Fibroblast of mammary gland (primary cell): ENCODE results near the gene BRWD1.

Experiments
- DNase-seq: peaks from one replicate; pipeline ENCODE4 v3.0.0-alpha.2; 2010; ENCODE audit warnings: low read depth
- H3K4me3 ChIP-seq: 2 replicates; pipeline ENCODE4 v1.5.1; 2011; ENCODE audit warnings: low read depth, mild to moderate bottlenecking, low read length, moderate library complexity; ENCODE audit not compliant: control insufficient read depth
- TF ChIP-seq, protein P1 (sequence below): conservative IDR thresholded peaks from 2 replicates; pipeline ENCODE4 v1.5.1; 2011; ENCODE audit warnings: low read depth, low read length, inconsistent platforms; ENCODE audit not compliant: control insufficient read depth, insufficient read depth

The BRWD1 gene

DNA sequence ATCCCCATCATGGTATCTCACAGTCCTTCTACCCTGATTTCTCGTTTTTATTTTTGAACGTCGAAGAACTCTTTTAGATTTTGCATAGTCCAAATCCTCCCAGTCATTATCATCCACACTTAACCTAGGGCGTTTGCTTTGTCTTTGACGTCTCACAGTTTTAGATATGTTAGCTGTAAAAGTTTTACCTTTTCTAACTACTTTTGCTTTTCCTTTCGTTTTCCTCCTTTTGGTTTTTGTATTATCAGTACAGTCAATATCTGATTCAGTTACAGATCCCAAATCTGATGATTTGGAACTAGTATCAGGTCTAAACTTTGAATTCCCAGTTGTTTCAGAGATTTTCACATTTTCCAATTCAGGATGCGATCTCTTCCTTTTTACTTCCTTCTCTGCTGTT is 117.1 kb downstream of the BRWD1 start:
- H3K4me3 ChIP-seq = no peak overlapping the region
- TF ChIP-seq, protein P1, sequence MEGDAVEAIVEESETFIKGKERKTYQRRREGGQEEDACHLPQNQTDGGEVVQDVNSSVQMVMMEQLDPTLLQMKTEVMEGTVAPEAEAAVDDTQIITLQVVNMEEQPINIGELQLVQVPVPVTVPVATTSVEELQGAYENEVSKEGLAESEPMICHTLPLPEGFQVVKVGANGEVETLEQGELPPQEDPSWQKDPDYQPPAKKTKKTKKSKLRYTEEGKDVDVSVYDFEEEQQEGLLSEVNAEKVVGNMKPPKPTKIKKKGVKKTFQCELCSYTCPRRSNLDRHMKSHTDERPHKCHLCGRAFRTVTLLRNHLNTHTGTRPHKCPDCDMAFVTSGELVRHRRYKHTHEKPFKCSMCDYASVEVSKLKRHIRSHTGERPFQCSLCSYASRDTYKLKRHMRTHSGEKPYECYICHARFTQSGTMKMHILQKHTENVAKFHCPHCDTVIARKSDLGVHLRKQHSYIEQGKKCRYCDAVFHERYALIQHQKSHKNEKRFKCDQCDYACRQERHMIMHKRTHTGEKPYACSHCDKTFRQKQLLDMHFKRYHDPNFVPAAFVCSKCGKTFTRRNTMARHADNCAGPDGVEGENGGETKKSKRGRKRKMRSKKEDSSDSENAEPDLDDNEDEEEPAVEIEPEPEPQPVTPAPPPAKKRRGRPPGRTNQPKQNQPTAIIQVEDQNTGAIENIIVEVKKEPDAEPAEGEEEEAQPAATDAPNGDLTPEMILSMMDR = no peak
- no peak for DNase-seq

DNA sequence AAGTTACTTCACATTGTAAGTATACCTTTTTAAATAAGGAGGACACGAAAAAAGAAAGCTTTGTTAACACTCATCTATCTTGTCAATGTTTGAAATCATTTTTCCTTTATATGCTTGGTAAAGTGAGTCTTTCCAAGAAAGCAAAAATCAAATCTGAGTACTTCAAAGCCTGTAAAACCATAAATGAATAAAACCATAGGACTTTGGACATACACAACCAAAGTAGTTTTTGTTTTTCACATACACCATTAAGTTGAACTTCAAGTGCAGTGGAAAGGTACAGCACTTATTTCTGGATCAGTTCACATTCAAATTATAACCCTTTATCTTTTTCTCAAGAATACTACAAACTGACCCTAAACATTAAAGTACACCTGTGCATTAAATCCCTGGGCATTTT is 120.1 kb downstream of the BRWD1 start:
- H3K4me3 ChIP-seq = no peak overlapping the region
- TF ChIP-seq, protein P1 = no peak
- DNase-seq = no peak

DNA sequence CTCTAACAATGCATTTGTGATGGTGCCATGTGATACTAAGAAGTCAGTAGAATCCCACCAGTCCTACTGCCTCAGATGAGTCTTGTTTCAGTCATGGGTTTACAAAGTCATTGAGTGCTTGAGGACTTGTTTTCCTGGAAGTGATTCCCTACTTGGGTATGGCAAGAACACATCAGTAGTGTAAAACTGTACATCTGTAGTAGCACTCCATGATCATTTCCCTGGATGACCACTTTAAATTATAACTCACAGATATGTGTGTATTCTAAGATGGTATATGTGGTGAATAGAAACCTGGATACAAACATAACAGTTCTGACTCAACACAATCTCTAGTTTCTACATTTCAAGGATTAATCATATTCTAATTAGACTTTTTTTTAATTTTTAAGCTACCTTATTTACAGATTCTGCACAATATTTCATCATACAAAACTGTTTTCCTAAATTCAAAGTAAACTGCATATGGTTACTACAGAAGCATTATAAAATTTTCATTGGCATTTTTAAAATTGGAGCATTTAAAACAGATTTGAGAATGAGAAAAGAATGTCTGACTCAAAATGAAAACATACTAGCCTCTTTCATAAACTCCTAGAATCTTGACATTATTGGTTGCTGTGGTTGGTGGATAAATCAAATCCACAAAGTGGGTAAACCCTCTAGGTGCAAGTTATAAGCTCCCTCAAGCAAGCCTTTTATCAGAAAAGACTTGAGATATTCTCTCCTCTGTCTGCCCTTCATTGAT is 123.4 kb downstream of the BRWD1 start:
- DNase-seq = peak; percentile 56
- TF ChIP-seq, protein P1 = no peak

DNA sequence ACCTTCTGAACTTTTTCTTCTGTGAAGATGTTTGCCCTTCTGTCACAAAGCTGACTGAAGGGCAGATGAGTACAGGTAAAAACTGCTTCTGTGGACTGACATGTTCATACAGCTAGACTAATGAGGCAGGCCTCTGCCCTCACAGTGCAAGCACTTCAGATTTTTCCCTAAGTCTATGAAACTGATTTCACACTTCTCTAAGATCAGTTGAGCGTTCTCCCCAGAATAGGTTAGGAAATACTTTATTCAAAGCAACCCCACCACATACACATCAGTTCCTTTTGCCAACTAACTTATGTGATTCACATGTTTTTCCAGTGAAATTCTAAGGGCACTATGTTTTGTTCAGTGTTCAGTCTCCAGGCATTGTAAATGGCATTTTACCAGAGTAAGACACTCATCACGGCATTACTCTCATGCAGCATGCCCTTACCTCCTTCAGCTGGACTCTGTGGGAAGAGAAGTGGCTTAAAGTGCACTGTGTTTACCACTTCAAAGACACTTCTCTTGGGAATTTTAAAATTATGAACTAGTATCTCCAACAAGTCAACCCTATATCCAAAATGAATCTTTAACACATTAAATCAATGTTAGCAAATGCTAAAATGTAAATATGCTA is 124.8 kb downstream of the BRWD1 start:
- H3K4me3 ChIP-seq = no peak overlapping the region
- TF ChIP-seq, protein P1 = no peak
- no peak for DNase-seq

More for the DNA sequence above, 123.4 kb downstream of the BRWD1 start:
- H3K4me3 ChIP-seq = no peak overlapping the region

DNA sequence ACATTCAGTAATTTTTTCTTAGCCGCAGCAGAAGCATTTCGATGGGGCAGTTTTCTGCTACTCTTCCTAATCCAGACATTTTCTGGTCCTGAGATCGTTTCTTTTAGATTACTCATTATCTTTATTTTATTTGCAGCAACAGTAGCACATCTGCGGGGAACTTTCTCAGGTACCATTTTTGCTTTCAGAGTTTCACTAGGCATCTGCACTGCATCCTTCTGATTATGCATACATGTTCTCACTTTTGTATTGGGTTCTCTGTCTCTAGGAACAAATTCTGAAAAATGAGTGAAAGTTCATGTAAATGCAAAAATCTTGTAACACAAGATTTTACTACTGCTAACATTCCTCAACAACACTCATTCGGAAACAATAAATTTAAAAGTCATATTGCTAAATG is 126.3 kb downstream of the BRWD1 start:
- TF ChIP-seq, protein P1 = no peak
- no peak overlapping the region for H3K4me3 ChIP-seq
- DNase-seq = no peak

DNA sequence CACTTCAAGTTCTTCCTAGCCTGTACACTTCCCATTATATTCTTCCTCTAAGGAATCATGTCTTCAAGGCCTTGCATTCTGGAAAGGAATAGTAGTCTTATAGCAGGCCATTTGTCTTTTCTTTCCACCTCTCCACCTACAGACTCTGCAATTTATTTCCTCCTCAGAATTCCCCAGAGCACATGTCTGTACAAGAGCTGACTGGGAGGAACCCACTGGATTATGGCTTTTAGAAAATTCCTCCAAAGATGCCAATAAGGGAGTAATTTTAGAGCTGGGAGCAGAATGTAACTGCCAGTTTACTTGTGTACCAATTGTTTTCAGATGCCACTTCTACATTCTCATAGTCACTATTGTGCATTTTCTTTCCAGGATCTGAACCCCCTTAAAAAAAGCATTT is 126.8 kb downstream of the BRWD1 start:
- DNase-seq = no peak
- no peak overlapping the region for H3K4me3 ChIP-seq
- TF ChIP-seq, protein P1 = no peak
